GM19397 (cell line): Measurements from ENCODE around the gene FBXL7.

ENCODE experiments used
- ATAC-seq: cut with Tn5 transposase; IDR thresholded peaks from one replicate; pipeline ENCODE4 v1.9.1; 2021; ENCODE audit warnings: mild to moderate bottlenecking, moderate library complexity; ENCODE audit not compliant: unreplicated experiment

Gene FBXL7

DNA sequence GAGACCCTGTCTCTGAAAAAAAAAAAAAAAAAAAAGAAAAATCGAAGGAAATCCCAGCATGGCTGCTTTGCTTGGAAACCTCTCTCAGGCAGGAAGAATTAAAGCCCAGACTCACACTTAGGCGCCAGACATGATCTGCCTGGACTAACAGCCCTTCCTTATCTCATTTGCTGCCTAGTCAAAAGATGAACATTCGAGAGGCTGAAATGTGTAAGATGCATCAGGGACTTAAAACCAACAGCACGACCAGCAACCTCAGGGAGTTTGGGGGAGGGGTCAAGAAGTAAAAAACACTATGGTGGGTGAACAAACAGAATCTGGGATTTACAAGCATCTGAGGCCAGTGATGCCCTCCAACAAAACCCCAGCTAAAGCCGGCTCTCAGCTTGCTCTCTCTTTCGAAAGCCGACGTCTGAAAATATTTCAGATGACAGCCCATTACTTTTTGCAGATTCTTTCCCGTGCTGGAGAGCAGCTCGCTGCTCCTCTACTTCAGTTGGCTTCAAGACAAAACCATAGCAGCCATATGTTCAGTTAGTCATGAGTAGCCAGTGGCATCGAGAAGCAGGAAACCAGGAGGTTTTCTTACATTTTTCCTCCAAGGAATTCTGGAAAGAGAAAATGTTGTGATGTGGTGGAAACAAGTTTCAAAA, 429.8 kb downstream of the FBXL7 start:
- ATAC-seq, result no peak

DNA sequence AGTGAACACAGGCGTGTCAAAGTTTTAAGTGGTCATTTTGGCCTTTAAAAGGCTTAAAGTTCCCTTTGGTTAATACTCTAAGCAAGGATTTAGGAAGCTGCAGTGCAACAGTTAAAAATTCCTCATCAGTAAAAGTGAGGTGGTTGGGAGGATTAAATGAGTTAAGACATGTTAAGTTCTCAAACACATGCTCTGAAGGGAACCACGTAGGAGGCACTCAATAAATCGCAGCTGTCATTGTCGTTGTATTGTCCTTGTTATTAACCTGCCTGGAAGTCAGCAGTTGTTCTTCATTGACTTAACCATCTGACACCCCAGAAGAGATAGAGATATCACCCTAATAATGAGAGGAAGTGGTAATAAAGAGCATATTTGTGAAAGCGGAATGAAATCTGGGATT, 432.1 kb downstream of the FBXL7 start:
- ATAC-seq, result no peak

DNA sequence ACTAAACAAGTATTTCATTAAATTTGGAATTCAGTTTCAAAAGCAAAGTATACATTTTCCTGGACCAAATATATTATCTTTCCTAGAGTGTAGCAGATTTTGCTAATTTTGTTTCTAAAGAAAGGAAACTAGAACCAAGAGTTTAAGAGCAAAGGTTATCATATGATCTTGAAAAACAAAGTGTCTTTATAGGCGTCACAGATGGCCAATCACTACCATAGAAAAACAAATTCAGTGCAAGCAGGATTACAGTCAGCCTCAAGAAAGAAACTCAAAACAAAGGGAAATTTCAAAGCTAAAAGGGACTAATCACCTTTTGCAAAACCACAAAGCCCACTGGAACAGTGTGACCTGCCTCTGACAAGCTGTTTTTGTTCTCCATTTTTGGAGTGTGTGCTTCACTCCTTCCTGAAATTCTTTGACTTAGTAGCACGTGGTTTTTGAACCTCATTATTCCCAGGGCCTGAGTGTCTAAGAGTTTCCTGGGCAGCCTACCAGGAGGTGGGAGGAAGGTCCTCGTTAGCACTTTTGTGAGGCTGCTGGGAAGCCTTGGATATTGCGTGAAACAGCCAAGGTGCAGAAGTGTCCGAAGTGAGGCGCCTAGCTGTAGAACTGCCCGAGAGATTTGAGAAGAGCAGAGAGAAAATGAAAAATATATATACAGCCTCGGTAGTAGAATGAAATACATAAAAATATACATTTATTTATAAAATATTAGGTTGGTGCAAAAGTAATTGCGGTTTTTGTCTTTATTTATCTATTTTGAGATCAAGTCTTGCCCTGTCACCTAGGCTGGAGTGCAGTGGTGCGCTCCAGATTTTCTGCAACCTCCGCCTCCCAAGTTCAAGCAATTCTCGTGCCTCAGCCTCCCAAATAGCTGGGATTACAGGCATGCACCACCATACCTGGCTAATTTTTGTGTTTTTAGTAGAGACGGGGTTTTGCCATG, 433.6 kb downstream of the FBXL7 start:
- no peak for ATAC-seq

DNA sequence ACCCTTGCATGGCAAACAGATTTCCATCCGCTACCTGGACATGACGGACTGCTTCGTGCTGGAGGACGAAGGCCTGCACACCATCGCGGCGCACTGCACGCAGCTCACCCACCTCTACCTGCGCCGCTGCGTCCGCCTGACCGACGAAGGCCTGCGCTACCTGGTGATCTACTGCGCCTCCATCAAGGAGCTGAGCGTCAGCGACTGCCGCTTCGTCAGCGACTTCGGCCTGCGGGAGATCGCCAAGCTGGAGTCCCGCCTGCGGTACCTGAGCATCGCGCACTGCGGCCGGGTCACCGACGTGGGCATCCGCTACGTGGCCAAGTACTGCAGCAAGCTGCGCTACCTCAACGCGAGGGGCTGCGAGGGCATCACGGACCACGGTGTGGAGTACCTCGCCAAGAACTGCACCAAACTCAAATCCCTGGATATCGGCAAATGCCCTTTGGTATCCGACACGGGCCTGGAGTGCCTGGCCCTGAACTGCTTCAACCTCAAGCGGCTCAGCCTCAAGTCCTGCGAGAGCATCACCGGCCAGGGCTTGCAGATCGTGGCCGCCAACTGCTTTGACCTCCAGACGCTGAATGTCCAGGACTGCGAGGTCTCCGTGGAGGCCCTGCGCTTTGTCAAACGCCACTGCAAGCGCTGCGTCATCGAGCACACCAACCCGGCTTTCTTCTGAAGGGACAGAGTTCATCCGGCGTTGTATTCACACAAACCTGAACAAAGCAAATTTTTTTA, 436.7 kb downstream of the FBXL7 start:
- ATAC-seq, result no peak

DNA sequence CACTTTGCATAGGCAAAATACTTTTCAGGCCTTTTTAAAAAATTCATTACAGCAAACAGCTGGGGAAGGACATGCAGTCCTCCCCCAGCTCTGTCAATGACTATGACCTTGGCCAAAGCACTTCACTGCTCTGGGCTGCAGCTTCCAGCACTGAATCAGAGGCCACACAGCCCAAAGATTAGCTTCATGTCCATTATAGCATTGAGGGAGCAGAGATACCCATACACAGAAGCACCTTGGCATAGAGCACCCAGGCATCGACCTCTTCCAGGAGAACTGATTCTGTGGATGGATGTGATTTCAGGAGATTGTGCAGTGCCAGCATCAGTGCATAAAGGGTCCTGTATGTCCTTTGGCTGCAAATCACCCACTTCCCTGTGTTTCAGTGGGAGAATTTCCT, 437.7 kb downstream of the FBXL7 start:
- no peak for ATAC-seq

DNA sequence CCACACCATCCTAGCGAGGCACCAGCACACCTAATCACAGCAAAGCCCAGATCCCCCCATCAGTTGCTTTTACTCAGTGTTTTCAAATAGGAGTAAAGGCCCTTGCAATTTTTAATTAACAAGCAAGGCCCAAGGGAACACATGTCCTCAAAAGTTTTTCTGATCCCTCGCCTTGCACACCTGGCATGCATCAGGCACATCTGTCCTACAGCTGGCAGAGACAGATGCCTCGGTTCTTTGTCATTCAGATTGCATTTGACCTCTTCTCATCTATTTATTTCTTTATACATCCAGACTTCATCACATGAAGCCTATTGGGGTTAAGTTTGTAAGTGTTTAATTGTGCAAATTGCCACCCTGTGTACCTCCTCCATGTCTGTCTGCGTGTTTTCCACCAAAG, 438.2 kb downstream of the FBXL7 start:
- ATAC-seq, result no peak

DNA sequence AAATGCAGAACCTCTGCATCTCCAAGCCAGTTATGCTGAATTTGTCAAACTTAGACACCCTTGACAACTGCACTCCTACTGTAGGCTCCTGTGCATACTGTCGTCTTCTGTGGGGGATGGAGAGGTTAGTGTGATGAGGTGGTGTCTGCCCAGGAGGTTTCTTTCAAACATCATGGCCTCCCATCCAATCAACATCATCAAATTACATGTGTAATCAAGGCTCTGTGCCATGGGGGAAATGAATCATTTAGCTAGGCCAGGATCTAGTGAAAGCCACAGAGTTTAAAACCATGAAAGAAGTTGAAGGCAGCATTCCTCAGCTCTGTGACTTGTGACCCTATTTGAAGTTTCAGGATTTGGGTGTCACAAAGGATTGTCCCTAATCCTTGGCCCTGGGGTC, 439.0 kb downstream of the FBXL7 start:
- ATAC-seq, result no peak

DNA sequence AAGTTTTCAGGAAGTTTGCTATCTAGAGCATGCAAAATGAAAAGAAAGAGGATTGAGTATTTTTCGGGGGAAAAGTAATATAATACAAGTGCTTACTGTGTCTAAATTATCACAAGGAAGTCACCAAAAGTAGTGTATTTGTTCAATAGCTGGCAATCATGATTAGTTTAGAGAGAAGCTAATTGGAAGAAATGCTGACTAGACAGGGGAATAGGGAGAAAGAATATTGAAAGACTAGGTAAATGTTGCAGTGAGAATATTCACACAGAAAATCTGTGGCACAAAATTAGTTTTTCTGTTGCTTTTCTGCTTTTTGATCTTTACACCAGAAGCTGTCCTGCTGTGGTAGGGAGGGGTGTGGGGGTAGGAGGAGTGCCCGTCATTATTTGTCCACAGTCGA, 440.9 kb downstream of the FBXL7 start:
- ATAC-seq, result no peak

DNA sequence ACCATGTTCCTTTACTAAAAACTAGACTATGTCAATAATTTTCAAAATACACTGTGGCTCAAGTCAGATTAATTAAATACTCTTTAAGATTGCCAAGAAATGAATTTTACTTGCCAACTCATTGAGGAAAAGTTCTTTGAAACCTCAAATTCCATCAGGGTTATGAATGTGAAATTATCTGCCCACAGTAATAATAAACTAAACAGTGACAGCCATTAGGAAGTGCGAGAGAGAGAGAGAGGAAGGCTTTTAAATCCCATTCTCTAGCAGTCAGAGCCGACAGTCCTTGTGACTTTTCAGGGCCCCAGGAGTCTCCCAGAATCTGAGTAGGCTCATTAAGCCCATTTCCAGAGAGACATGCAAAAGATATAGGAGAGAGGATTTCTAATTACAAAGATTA, 443.5 kb downstream of the FBXL7 start:
- ATAC-seq, result no peak

DNA sequence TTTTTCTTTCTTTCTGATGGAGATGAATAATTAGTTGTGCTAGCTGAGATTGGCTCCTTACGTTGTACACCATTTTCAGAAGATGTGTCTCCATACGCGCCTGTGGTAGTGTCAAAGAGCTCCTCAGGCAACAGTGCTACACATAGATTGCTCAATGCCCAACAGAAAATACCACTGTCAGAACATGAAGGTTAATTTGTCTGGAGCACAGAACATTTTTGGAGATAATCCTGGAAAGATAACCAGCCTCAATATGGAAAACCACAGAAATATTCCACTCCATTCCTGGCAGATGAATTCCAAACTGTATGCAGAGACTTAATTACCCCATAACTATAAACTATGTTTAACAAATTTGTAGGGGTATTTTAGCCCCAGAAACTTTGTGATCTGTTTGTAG, 446.0 kb downstream of the FBXL7 start:
- ATAC-seq, result no peak

DNA sequence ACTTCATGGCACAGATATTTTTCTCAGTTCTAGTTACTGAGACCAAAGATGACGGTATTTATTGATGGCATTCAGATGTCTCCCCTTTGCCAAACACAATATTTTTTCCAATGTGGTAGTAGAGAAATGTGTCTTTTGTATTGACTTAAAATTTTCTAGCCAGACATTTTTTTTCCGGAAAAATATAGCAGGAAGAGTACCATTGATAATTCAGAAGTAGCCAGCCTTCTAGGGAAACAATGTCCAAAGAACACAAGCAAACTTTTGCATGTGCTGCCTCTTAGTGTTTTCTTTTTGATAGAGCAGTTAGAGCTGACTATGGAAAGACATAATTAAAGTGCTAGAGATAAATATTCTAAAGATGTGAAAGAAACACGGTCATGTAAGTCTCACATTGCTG, 448.2 kb downstream of the FBXL7 start:
- no peak for ATAC-seq

DNA sequence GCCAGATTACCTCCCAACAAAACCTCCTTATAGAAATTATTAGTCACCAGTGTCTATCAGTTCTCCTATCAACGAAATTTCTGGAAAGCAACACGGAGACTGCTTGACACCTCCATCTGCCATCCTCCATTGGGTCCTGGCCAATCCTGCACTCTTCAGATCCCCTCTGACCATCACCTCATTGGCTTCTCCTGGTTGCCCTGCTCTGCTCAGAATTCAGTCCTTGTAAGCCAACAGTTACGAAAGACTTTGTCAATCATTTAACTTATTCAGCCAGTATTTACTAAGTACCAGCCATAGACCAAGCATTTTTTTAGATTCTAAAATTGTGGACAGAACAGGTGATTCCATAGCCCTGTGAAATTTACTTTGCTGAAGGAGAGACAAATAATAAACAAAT, 451.1 kb downstream of the FBXL7 start:
- ATAC-seq, result no peak

DNA sequence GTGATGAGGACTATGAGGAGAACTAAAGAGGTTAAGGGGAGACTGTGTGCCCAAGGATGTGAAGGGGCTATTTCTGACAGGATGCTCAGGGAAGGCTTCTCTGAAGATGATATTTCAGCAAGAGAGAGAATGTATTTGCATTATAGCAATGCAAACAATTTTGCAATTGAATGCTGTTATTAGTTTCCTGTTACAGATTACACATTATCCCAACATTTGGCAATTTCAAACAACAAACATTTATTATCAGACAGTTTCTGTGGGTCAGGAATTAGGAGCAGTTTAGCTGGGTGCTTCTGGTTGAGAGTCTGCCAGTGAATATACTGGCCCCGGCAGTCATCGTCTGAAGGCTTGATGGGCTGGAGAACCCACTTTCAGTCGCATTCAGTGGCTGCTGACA, 451.6 kb downstream of the FBXL7 start:
- ATAC-seq, result no peak

DNA sequence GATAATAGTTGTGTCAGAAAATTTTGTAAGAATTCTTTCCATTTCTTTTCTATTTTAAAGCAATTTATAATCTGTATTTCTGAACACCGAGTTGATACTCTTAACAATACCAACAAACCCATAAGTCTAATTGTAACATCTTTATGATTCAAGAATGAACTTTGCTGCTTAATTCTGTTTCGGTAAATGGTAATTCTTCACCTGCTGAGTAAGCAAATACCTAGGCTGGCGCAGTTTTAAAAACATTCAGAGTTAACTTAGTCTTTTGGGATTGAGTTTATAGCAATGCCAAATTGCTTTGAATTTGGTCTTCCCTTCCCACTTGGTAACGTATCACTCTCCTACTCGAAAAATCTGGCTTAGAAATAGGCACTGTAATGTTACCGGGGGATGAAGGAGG, 456.6 kb downstream of the FBXL7 start:
- no peak for ATAC-seq

DNA sequence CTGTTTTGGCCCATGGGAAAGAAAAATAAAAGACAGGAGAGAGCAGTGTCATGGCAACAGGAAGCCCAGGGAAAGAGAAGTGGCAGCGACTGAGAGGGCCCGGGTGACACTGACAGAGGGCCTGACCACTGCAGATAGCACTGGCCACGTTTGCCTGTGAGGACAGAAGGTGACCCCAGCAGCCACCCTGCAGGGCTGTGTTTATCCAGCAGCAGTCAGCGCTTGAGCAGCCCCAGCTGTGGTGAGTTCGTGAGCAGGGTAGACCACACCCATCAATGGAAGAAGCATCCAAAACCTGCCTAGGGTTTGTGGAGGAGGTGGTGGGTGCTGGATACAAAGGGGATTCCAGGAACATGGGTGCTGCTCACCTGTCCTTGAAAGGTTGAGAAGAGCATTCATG, 457.1 kb downstream of the FBXL7 start:
- no peak for ATAC-seq

DNA sequence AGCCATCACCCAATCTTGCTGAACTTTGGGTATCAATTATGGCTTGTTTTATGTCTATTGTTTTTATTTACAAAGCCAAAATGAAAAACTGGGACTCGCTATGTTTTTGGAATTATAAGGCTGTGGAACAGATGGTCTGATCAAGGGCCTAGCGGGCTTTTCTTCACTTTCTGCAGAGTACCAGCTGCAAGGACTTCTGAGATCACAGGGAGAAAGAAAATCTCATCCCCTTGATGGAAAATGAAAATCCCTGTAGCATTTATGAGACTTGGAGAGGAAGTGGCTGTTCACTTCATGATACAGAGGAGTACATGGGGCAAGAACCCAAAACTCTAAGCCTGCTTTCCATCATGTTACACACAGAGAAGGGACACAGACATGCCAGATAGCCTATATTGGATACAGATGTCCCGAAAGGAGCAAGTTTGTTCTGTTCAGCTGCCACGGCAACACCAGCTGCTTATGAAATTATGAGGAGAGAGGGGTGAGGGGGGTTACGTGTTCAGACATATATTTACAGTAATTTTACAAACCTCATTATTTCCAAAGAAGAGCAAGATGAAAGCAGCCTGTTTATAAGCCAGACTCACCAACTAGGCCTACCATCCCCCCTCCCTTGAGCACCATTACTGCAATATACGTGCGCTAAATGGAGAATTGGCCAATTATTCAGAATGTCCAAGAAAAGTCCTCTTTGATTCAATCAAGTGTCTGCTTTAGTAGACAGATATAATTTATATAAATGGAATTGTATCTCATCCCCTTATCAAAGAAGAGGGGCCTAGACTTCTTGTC, 459.6 kb downstream of the FBXL7 start:
- ATAC-seq, result no peak

DNA sequence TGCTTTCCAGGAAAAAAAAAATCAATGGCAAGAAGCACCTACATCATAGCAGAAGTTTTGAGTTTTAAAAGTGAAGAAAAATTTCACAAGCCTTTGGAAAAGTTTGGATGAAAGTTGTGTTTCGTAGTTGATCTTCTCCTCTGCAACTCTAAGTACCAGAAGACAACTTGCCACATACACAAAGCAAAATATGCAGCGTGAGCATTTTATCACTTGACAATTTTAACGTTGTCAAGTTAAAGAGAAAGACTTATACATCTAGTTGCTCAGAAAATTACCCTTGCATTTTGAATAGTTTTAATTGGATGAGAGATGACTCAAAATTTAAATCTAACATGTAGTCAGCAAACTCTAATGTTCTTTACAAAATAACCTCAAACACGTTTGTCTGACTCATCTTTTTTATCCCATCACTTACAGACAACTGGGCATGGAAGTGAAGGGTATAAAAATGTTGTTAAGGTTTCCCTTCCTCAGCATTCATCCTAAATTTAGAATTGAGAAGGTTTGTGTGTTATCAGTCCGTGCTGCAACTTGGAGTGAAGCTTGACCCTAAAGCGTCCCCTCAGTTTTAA, 466.2 kb downstream of the FBXL7 start:
- ATAC-seq, result no peak

DNA sequence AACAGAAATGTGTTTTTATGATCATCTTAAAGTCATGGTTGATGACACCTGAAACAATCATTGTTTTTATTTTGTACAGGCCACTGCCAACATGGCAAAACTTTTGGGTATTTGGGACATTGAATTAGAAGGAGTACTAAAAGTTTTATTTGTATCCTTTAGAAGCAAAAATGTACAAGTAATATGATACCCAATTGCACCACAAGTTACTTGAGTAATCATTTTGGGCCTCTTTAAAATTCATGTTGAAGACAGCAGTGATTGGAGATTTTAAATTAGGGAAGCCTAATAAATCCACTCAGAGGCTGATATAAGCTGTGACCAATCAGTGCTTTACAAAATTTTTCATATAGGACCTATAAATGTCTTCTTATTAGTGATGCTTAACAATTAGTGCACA, 466.7 kb downstream of the FBXL7 start:
- no peak for ATAC-seq

DNA sequence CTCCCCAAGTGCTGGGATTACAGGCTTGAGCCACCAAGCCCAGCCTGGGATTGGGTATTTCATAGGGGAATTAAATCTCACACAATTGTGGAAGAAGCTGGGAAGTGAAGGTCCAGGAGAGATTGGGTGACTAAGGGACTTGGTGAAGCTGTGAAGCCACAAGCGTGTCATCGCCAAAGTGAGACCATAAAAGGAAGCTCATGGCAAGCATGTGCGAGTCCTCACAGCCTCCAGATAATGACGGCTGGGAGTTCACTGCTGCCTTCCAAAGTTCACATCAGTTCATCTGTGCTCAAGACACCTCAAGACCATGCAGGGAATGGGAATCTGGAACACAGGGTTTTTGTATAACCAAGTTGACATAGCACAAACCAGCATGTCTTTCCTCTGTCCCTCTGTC, 469.0 kb downstream of the FBXL7 start:
- ATAC-seq, result no peak

DNA sequence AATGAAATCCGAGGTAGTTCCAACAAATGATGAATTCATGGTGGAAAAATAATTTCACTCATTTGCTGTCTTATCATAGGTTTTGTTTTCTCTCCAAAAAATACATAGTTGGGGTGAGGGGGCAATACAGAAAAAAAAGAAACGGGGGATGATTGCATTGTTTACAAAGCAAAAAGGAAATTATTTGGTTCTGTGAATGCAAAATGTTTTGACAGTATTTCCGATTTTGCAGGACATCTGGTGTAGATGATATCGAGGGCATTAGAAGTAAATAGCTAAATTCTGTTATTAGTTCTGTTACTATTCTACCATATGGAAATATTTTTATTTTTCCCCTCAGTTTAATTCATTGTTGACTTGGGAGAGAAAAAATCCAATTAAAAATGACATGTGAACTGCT, 477.9 kb downstream of the FBXL7 start:
- no peak for ATAC-seq

DNA sequence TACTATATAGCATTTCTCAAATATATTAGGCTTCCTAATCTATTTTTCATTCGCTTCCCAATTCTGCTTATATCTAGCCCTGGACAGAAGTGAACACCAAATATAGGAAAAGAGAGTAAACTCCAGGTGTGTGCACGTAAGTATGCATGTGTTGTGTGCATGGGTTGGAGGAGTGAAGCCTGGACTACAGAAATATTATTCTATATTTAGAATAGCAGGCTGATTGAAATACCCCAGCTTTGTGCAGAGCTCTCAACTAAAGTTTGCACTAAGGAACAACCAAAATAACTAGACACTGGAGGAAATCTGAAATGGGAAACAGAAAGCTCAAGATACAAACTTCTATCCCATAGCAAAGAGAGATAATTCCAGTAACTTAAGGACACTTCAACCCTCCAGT, 480.9 kb downstream of the FBXL7 start:
- ATAC-seq, result no peak
